Measurements from ENCODE around the gene TMEM43. TPM values are rescaled to one million over a fixed set of nuclear protein-coding genes. Genes with fewer than 3 reads are reported as not detected.

The TMEM43 gene
- total and polyA plus RNA-seq, 2 experiments from 2014 or later, result 59.4 to 73.1 TPM

GRCh38 chr3:14138109-14138877 lies 13.4 kb downstream of the TMEM43 start:
- no peak for DNase-seq (ENCODE audit: low spot score)
- no peak overlapping the region for H2AFZ ChIP-seq
- H3K36me3 ChIP-seq (replicated peaks; ENCODE audit: insufficient read depth, low read depth), result no peaks in the 10 kb centered on the region
- H3K9me2 ChIP-seq (replicated peaks; ENCODE audit: insufficient read depth), result no peaks in the 10 kb centered on the region
- no peak overlapping the region for H3K4me2 ChIP-seq
- H4K20me1 ChIP-seq (ENCODE audit: insufficient read depth, poor library complexity, severe bottlenecking), result no peaks in the 10 kb centered on the region
- peaks cover 3% of the 10 kb centered on the region for H3K4me1 ChIP-seq (ENCODE audit: insufficient read depth)
- 96% methylated on average over 16 of the region's 16 CpGs for WGBS (ENCODE audit: low lambda C conversion rate, missing lambda C conversion rate)
- H3K27me3 ChIP-seq, result no peaks in the 10 kb centered on the region
- H3K4me3 ChIP-seq, result no peak overlapping the region
- no peak for TF ChIP-seq EZH2phosphoT487 (IDR thresholded peaks at IDR 0.05; ENCODE audit: low read depth, severe bottlenecking, unreplicated experiment)
- no peak for TF ChIP-seq EZH2 (IDR thresholded peaks at IDR 0.05; ENCODE audit: borderline replicate concordance)
- TF ChIP-seq, protein P1, sequence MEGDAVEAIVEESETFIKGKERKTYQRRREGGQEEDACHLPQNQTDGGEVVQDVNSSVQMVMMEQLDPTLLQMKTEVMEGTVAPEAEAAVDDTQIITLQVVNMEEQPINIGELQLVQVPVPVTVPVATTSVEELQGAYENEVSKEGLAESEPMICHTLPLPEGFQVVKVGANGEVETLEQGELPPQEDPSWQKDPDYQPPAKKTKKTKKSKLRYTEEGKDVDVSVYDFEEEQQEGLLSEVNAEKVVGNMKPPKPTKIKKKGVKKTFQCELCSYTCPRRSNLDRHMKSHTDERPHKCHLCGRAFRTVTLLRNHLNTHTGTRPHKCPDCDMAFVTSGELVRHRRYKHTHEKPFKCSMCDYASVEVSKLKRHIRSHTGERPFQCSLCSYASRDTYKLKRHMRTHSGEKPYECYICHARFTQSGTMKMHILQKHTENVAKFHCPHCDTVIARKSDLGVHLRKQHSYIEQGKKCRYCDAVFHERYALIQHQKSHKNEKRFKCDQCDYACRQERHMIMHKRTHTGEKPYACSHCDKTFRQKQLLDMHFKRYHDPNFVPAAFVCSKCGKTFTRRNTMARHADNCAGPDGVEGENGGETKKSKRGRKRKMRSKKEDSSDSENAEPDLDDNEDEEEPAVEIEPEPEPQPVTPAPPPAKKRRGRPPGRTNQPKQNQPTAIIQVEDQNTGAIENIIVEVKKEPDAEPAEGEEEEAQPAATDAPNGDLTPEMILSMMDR (IDR thresholded peaks at IDR 0.05; ENCODE audit: poor library complexity), result no peak
- H3K79me2 ChIP-seq, result no peaks in the 10 kb centered on the region
- no peak overlapping the region for H3K27ac ChIP-seq
- no peaks in the 10 kb centered on the region for H3K9me3 ChIP-seq (ENCODE audit: low read depth)

DNA sequence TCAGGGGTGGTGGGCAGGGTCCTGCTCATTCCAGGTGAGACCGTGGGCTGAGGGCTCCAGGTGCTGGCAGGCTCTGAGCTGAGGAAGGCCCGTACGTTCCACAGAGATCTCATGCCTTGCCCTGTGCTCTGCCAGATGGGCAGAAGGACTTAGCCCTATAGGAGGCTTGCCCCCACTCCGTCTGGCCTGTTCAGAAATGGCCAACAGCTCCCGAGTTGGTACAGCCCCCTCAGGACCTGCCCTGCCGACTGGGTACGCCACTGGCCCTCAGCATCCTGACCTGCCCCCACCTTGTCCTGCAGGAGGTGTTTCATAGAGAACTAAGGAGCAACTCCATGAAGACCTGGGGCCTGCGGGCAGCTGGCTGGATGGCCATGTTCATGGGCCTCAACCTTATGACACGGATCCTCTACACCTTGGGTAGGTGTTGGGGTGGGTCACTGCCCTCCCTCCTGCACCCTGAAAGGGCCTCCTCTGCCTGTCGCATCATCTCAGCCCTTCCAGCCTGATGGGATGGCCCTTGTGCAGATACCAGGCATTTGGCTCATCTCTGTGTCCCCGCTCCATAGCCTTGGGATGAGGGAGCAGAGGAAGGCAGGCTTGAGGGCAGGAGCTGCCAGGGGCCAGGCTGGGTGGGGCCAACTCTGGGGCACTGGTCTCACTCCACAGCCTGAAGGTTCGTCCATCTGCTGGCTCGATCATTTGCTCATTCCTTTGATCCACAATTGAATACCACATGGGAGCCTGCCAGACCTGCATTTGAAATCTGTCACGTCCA lies 14.2 kb downstream of the TMEM43 start:
- no peak for DNase-seq (ENCODE audit: low spot score)
- Histone ChIP-seq H3K27ac (no peak overlapping the region), H3K27me3 (no peaks in the 10 kb centered on the region), H2AFZ (no peak overlapping the region), H3K4me1 (ENCODE audit: insufficient read depth) (peaks cover 11% of the 10 kb centered on the region), H4K20me1 (ENCODE audit: insufficient read depth, poor library complexity, severe bottlenecking) (no peaks in the 10 kb centered on the region), H3K36me3 (replicated peaks; ENCODE audit: insufficient read depth, low read depth) (no peaks in the 10 kb centered on the region), H3K9me2 (replicated peaks; ENCODE audit: insufficient read depth) (no peaks in the 10 kb centered on the region), H3K4me3 (no peak overlapping the region), H3K4me2 (no peak overlapping the region), H3K9me3 (ENCODE audit: low read depth) (no peaks in the 10 kb centered on the region), H3K79me2 (no peaks in the 10 kb centered on the region)
- TF ChIP-seq EZH2 (IDR thresholded peaks at IDR 0.05; ENCODE audit: borderline replicate concordance), result no peak
- TF ChIP-seq EZH2phosphoT487 (IDR thresholded peaks at IDR 0.05; ENCODE audit: low read depth, severe bottlenecking, unreplicated experiment), result no peak
- TF ChIP-seq, protein P1 (IDR thresholded peaks at IDR 0.05; ENCODE audit: poor library complexity), result no peak
- WGBS (ENCODE audit: low lambda C conversion rate, missing lambda C conversion rate), result 97% methylated on average over 14 of the region's 14 CpGs

DNA sequence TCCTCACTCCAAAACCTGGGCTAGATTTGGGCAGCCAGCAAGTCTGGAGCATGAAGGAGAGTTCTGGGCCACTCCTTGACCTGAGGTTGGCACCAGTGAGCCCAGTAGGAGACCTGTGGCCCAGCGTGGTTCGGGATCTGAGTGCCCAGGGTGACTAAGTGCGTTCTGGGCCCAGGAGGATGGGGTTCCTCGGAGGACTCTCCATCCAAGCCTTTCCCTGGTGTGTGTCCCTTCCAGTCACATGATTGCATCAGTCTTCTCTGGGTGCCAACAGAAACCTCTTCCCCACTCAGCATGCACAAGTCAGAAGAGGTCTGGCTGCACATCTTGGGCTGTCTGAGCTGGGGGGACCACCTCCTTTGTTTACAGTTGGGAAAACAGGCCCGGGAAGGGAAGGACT lies 14.9 kb downstream of the TMEM43 start:
- no peak overlapping the region for H2AFZ ChIP-seq
- no peak overlapping the region for H3K4me2 ChIP-seq
- H3K4me3 ChIP-seq, result no peak overlapping the region
- H3K27me3 ChIP-seq, result no peaks in the 10 kb centered on the region
- H3K9me3 ChIP-seq (ENCODE audit: low read depth), result no peaks in the 10 kb centered on the region
- H3K9me2 ChIP-seq (replicated peaks; ENCODE audit: insufficient read depth), result no peaks in the 10 kb centered on the region
- no peak overlapping the region for H3K27ac ChIP-seq
- no peak for DNase-seq (ENCODE audit: low spot score)
- H3K79me2 ChIP-seq, result no peaks in the 10 kb centered on the region
- WGBS (ENCODE audit: low lambda C conversion rate, missing lambda C conversion rate), result 93% methylated on average over 5 of the region's 5 CpGs
- no peaks in the 10 kb centered on the region for H4K20me1 ChIP-seq (ENCODE audit: insufficient read depth, poor library complexity, severe bottlenecking)
- peaks cover 15% of the 10 kb centered on the region for H3K4me1 ChIP-seq (ENCODE audit: insufficient read depth)
- H3K36me3 ChIP-seq (replicated peaks; ENCODE audit: insufficient read depth, low read depth), result no peaks in the 10 kb centered on the region
- TF ChIP-seq EZH2phosphoT487 (IDR thresholded peaks at IDR 0.05; ENCODE audit: low read depth, severe bottlenecking, unreplicated experiment) (no peak), EZH2 (IDR thresholded peaks at IDR 0.05; ENCODE audit: borderline replicate concordance) (no peak)
- TF ChIP-seq, protein P1 (IDR thresholded peaks at IDR 0.05; ENCODE audit: poor library complexity), result no peak

Data from hepatocyte (in vitro differentiated cells).